Measurements from ENCODE around the gene PDCD1.

Gene PDCD1

GRCh38 chr2:241853651-241854341, 4.9 kb downstream of the PDCD1 start:
- H3K36me3 ChIP-seq (ENCODE audit: insufficient read depth, low read length) = no peaks in the 10 kb centered on the region
- no peak overlapping the region for H3K9ac ChIP-seq (ENCODE audit: low read depth, low read length, poor library complexity, severe bottlenecking)
- H3K4me1 ChIP-seq (ENCODE audit: insufficient read depth, low read length, poor library complexity, severe bottlenecking) = peaks cover 5% of the 10 kb centered on the region
- no peaks in the 10 kb centered on the region for H4K20me1 ChIP-seq (ENCODE audit: insufficient read depth, low read length, poor library complexity, severe bottlenecking)
- no peaks in the 10 kb centered on the region for H3K27me3 ChIP-seq (ENCODE audit: insufficient read depth, low read length, poor library complexity, severe bottlenecking)
- no peak overlapping the region for H3K4me2 ChIP-seq (ENCODE audit: low read depth, low read length, poor library complexity, severe bottlenecking)
- H3K79me2 ChIP-seq (ENCODE audit: insufficient read depth, low read length) = no peaks in the 10 kb centered on the region
- no peak for TF ChIP-seq EZH2phosphoT487 (IDR thresholded peaks at IDR 0.05; ENCODE audit: borderline replicate concordance)
- TF ChIP-seq, protein P1, sequence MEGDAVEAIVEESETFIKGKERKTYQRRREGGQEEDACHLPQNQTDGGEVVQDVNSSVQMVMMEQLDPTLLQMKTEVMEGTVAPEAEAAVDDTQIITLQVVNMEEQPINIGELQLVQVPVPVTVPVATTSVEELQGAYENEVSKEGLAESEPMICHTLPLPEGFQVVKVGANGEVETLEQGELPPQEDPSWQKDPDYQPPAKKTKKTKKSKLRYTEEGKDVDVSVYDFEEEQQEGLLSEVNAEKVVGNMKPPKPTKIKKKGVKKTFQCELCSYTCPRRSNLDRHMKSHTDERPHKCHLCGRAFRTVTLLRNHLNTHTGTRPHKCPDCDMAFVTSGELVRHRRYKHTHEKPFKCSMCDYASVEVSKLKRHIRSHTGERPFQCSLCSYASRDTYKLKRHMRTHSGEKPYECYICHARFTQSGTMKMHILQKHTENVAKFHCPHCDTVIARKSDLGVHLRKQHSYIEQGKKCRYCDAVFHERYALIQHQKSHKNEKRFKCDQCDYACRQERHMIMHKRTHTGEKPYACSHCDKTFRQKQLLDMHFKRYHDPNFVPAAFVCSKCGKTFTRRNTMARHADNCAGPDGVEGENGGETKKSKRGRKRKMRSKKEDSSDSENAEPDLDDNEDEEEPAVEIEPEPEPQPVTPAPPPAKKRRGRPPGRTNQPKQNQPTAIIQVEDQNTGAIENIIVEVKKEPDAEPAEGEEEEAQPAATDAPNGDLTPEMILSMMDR (conservative IDR thresholded peaks at IDR 0.05; ENCODE audit: low read length) = no peak
- H3K9me3 ChIP-seq (ENCODE audit: insufficient read depth, low read depth, low read length) = no peaks in the 10 kb centered on the region
- no peak overlapping the region for H2AFZ ChIP-seq (ENCODE audit: low read length)
- no peak overlapping the region for H3K4me3 ChIP-seq (ENCODE audit: low read length, poor library complexity, severe bottlenecking)
- no peaks in the 10 kb centered on the region for H3F3A ChIP-seq (ENCODE audit: low read depth)
- H3K9me2 ChIP-seq (replicated peaks; ENCODE audit: low read depth, low read length) = no peaks in the 10 kb centered on the region

DNA sequence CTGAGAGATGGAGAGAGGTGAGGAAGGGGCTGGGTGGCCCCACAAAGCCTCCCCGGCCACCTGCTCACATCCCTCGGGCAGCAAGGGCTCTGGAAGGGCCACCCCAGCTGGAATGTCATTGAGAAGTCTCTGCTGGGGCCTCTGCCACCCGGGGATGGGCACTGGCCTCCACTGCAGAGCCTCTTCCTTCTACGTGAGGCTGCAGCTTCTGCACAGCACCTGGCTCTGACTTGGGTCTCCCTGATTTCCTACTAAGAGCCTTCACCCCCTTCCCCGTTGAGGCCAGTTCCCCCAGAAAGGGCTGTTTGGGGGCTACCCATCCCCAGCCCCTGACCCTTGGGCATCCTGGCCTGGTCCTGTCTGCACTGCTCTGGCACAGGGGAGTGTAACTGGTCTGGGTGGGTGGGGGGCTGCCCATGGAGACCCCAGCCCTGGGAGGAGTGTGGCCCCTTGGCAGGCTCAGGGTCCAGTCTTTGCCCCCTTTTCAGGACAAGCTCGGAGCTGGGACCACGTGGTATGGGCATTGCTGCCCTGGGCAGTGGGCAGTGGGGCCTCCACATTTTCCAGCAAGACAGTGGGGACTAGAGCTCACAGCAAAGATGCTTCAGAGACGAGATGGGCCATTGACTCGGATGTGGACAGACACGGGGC, 5.6 kb downstream of the PDCD1 start:
- H3K9ac ChIP-seq (ENCODE audit: low read depth, low read length, poor library complexity, severe bottlenecking) = no peak overlapping the region
- TF ChIP-seq, protein P1 (conservative IDR thresholded peaks at IDR 0.05; ENCODE audit: low read length) = no peak
- no peak for TF ChIP-seq EZH2phosphoT487 (IDR thresholded peaks at IDR 0.05; ENCODE audit: borderline replicate concordance)
- H3K4me1 ChIP-seq (ENCODE audit: insufficient read depth, low read length, poor library complexity, severe bottlenecking) = peaks cover 4% of the 10 kb centered on the region
- H3K9me3 ChIP-seq (ENCODE audit: insufficient read depth, low read depth, low read length) = no peaks in the 10 kb centered on the region
- H4K20me1 ChIP-seq (ENCODE audit: insufficient read depth, low read length, poor library complexity, severe bottlenecking) = no peaks in the 10 kb centered on the region
- no peak overlapping the region for H3K4me2 ChIP-seq (ENCODE audit: low read depth, low read length, poor library complexity, severe bottlenecking)
- H3K79me2 ChIP-seq (ENCODE audit: insufficient read depth, low read length) = no peaks in the 10 kb centered on the region
- H3K36me3 ChIP-seq (ENCODE audit: insufficient read depth, low read length) = no peaks in the 10 kb centered on the region
- no peaks in the 10 kb centered on the region for H3K27me3 ChIP-seq (ENCODE audit: insufficient read depth, low read length, poor library complexity, severe bottlenecking)
- no peaks in the 10 kb centered on the region for H3F3A ChIP-seq (ENCODE audit: low read depth)
- no peak overlapping the region for H2AFZ ChIP-seq (ENCODE audit: low read length)
- H3K4me3 ChIP-seq (ENCODE audit: low read length, poor library complexity, severe bottlenecking) = no peak overlapping the region
- no peaks in the 10 kb centered on the region for H3K9me2 ChIP-seq (replicated peaks; ENCODE audit: low read depth, low read length)

- no peaks in the 10 kb centered on the region for H4K20me1 ChIP-seq (ENCODE audit: insufficient read depth, low read length, poor library complexity, severe bottlenecking)
- no peak overlapping the region for H3K4me3 ChIP-seq (ENCODE audit: low read length, poor library complexity, severe bottlenecking)
- H3K4me1 ChIP-seq (ENCODE audit: insufficient read depth, low read length, poor library complexity, severe bottlenecking) = peaks cover 4% of the 10 kb centered on the region
- H3K79me2 ChIP-seq (ENCODE audit: insufficient read depth, low read length) = no peaks in the 10 kb centered on the region
- no peaks in the 10 kb centered on the region for H3K27me3 ChIP-seq (ENCODE audit: insufficient read depth, low read length, poor library complexity, severe bottlenecking)
- no peak overlapping the region for H3K4me2 ChIP-seq (ENCODE audit: low read depth, low read length, poor library complexity, severe bottlenecking)
- H3F3A ChIP-seq (ENCODE audit: low read depth) = no peaks in the 10 kb centered on the region
- no peaks in the 10 kb centered on the region for H3K36me3 ChIP-seq (ENCODE audit: insufficient read depth, low read length)
- no peak overlapping the region for H3K9ac ChIP-seq (ENCODE audit: low read depth, low read length, poor library complexity, severe bottlenecking)
- H3K9me2 ChIP-seq (replicated peaks; ENCODE audit: low read depth, low read length) = no peaks in the 10 kb centered on the region
- H2AFZ ChIP-seq (ENCODE audit: low read length) = no peak overlapping the region
- no peak for TF ChIP-seq EZH2phosphoT487 (IDR thresholded peaks at IDR 0.05; ENCODE audit: borderline replicate concordance)
- TF ChIP-seq, protein P1 (conservative IDR thresholded peaks at IDR 0.05; ENCODE audit: low read length) = no peak
- H3K9me3 ChIP-seq (ENCODE audit: insufficient read depth, low read depth, low read length) = no peaks in the 10 kb centered on the region
Measured at GRCh38 chr2:241852116-241852980, 6.3 kb downstream of the PDCD1 start.

All from Loucy (cell line).